NB4 (cell line): Measurements from ENCODE around the gene ZNHIT1.
A peak's percentile ranks its signal among the peaks of the same experiment; 100 is the strongest.

Source experiments
- DNase-seq: peaks from one replicate; pipeline ENCODE4 v3.0.0; 2010; ENCODE audit warnings: low read depth
- H3K4me3 ChIP-seq: one replicate; pipeline ENCODE4 v1.5.1; 2011; ENCODE audit warnings: mild to moderate bottlenecking, low read depth, low read length, moderate library complexity
- MAX ChIP-seq: IDR thresholded peaks from 2 replicates; pipeline ENCODE4 v1.6.1; 2011; ENCODE audit warnings: low read depth, low read length
- MYC ChIP-seq: IDR thresholded peaks from 2 replicates; pipeline ENCODE4 v1.6.1; 2011; ENCODE audit warnings: low read depth, low read length
- POLR2A ChIP-seq: IDR thresholded peaks from 2 replicates; pipeline ENCODE4 v1.6.1; 2011; ENCODE audit warnings: mild to moderate bottlenecking; ENCODE audit not compliant: insufficient read length; ENCODE audit errors: extremely low read depth
- TF ChIP-seq, protein P1 (sequence below): IDR thresholded peaks from one replicate; pipeline ENCODE4 v1.5.1; 2012; ENCODE audit warnings: low read depth, low read length

ZNHIT1 gene

GRCh38 chr7:101185258-101185839 lies 32.6 kb upstream of the ZNHIT1 start:
- no peak overlapping the region for H3K4me3 ChIP-seq
- TF ChIP-seq POLR2A (no peak), MAX (no peak), MYC (no peak)
- TF ChIP-seq, protein P1, sequence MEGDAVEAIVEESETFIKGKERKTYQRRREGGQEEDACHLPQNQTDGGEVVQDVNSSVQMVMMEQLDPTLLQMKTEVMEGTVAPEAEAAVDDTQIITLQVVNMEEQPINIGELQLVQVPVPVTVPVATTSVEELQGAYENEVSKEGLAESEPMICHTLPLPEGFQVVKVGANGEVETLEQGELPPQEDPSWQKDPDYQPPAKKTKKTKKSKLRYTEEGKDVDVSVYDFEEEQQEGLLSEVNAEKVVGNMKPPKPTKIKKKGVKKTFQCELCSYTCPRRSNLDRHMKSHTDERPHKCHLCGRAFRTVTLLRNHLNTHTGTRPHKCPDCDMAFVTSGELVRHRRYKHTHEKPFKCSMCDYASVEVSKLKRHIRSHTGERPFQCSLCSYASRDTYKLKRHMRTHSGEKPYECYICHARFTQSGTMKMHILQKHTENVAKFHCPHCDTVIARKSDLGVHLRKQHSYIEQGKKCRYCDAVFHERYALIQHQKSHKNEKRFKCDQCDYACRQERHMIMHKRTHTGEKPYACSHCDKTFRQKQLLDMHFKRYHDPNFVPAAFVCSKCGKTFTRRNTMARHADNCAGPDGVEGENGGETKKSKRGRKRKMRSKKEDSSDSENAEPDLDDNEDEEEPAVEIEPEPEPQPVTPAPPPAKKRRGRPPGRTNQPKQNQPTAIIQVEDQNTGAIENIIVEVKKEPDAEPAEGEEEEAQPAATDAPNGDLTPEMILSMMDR, result no peak
- DNase-seq, result no peak

DNA sequence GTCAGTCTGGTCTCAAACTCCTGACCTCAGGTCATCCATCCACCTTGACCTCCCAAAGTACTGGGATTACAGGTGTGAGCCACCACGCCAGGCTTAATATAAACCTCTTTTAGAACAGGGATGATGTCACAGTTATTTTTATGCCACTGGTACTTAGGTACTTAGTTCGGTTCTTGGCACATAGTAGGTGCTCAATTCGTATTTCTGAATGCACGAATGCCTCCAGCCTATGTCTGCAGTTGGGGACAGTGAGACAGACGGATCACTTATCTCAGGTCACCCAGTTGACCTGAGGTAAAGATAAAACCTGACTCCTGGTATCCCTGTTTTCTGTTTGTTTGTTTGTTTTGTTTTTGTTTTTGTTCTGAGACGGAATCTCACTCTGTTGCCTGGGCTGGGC lies 31.8 kb upstream of the ZNHIT1 start:
- no peak overlapping the region for H3K4me3 ChIP-seq
- no peak for DNase-seq
- no peak for TF ChIP-seq POLR2A
- no peak for TF ChIP-seq MAX
- TF ChIP-seq, protein P1, result no peak
- no peak for TF ChIP-seq MYC

DNA sequence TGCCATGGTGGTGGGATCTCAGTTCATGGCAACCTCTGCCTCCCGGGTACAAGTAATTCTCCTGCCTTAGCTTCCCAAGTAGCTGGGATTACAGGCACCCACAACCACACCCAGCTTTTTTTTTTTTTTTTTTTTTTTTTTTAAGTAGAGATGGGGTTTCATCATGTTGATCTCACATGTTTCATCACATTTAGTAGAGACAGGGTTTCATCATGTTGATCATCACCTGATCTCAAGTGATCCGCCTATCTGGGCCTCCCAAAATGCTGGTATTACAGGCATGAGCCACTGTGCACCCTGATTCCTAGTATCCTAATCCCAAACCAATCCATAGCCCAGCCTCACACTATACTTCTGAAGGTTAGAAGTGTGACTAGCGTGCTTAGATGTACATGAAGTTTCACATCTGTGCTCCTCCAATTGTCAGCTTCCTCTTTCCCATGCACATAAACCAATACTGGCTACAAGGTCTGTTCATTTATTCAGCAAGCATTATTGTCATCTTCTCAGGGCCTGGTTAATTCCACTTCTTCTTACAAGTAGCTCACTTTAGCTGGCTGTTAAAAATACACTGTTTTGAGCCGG lies 31.0 kb upstream of the ZNHIT1 start:
- peak; percentile 59 for DNase-seq

GRCh38 chr7:101189109-101189508 lies 28.9 kb upstream of the ZNHIT1 start:
- TF ChIP-seq POLR2A, result no peak
- no peak for TF ChIP-seq MAX
- TF ChIP-seq MYC, result no peak
- TF ChIP-seq, protein P1, result no peak
- no peak for DNase-seq
- no peak overlapping the region for H3K4me3 ChIP-seq

More for the DNA sequence above, 31.0 kb upstream of the ZNHIT1 start:
- H3K4me3 ChIP-seq, result no peak overlapping the region
- TF ChIP-seq POLR2A (no peak), MYC (no peak), MAX (0 out of 2 replicates have a peak, but pooled peaks have one; percentile 18)
- TF ChIP-seq, protein P1, result no peak

- no peak overlapping the region for H3K4me3 ChIP-seq
- TF ChIP-seq MAX, result no peak
- no peak for TF ChIP-seq POLR2A
- TF ChIP-seq, protein P1, result no peak
- TF ChIP-seq MYC, result no peak
- no peak for DNase-seq
Observed at GRCh38 chr7:101195884-101196283, 22.1 kb upstream of the ZNHIT1 start.
